Measurements from ENCODE around the gene SIAH3. TPM values are rescaled to one million over a fixed set of nuclear protein-coding genes. Genes with fewer than 3 reads are reported as not detected.

SIAH3 gene
- total and polyA plus RNA-seq, 9 of the 15 experiments (the other 6 are each of a cell fraction or from before 2014, with no cell fraction given): not detected

GRCh38 chr13:45870232-45870631 lies 18.7 kb upstream of the SIAH3 start:
- H3K36me3 ChIP-seq (ENCODE audit: control insufficient read depth, insufficient read depth, low read length): no peaks in the 10 kb centered on the region
- no peaks in the 10 kb centered on the region for H3K79me2 ChIP-seq (ENCODE audit: control insufficient read depth, insufficient read depth, low read length)
- ChIA-PET CTCF (ENCODE audit: low intra/inter-chr PET ratio) (no interaction called here), POLR2A (no interaction called here)
- in situ Hi-C loops (cut with MboI) (no loop called here), intact Hi-C loops (cut with micrococcal nuclease) (no loop called here)
- no peaks in the 10 kb centered on the region for H4K20me1 ChIP-seq (replicated peaks; ENCODE audit: control insufficient read depth, insufficient read depth, low read length)
- BruUV-seq (replicated peaks): no TSS peak
- no peak overlapping the region for H3K4me3 ChIP-seq
- H3K9me3 ChIP-seq (replicated peaks; ENCODE audit: control insufficient read depth, insufficient read depth, low read depth, low read length): no peaks in the 10 kb centered on the region
- 9% methylated on average over 7 of the region's 10 CpGs for WGBS (ENCODE audit: insufficient coverage, low coverage, missing lambda C conversion rate)
- TF ChIP-seq ZMIZ1 (IDR thresholded peaks at IDR 0.05; ENCODE audit: low read depth in 2 of 2, low read length in 2 of 2) (no peak), GABPB1 (CRISPR knock-in tag; IDR thresholded peaks at IDR 0.05) (no peak), SUPT5H (IDR thresholded peaks at IDR 0.05) (no peak)
- peaks cover 3 to 12% of the 10 kb centered on the region in 2 experiments; a peak in 2 of 5 replicates for H3K27me3 ChIP-seq (ENCODE audit: control insufficient read depth in 2 of 2, insufficient read depth in 2 of 2, low read length in 2 of 2)
- no peak overlapping the region for H2AFZ ChIP-seq (ENCODE audit: low read depth, low read length)
- H3K4me2 ChIP-seq (ENCODE audit: insufficient read depth, low read length): no peak overlapping the region
- DNase-seq (ENCODE audit: extremely low read depth in 1 of 4, low spot score in 3 of 4): no peak
- no peak for ATAC-seq
- no peak overlapping the region for H3K27ac ChIP-seq (ENCODE audit: extremely low read depth, low read depth, low read length)
- no peak for FAIRE-seq
- H3K9me1 ChIP-seq (ENCODE audit: control insufficient read depth, insufficient read depth, low read length): no peaks in the 10 kb centered on the region
- H3K4me1 ChIP-seq (replicated peaks in 1 of 2; ENCODE audit: control insufficient read depth in 2 of 2, insufficient read depth in 2 of 2, low read length in 2 of 2): no peaks in the 10 kb centered on the region
- no peak overlapping the region for H3K9ac ChIP-seq (ENCODE audit: insufficient read depth in 1 of 2, low read depth in 2 of 2, low read length in 2 of 2)
